ENCODE results near the gene DGKH. TPM values are rescaled to one million over a fixed set of nuclear protein-coding genes. Genes with fewer than 3 reads are reported as not detected.
"Not testable (repeated sequence)": the region's sequence is repeated elsewhere in the genome, so short reads cannot be mapped to it uniquely, and the experiment has no call there.

DGKH gene
- total RNA-seq, 1 experiment from 2014 or later, result 7.3 TPM

DNA sequence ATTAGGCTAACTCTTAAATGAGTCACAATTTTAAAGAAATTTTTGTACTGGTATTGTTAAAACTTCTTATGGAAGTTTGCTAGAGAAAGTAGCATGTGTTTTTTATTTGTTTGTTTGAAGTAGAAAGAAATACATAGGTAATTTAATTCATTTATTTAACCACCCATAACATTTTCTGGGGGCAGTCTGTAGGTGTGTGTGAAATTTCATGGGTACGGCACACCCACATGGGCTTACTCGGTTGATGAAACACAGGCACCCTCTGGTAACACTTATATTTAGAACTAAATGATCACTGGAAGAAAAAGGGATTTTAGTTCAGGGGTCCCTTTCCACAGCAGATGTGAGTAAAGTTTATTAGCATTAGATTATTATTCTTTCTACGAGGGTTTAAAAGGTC is 88.1 kb downstream of the DGKH start:
- no peak overlapping the region for H3K4me2 ChIP-seq (ENCODE audit: low read depth, low read length, poor library complexity, severe bottlenecking)
- H3K9me2 ChIP-seq (replicated peaks; ENCODE audit: insufficient read depth, low read length), result no peaks in the 10 kb centered on the region
- no peaks in the 10 kb centered on the region for H3K4me1 ChIP-seq (ENCODE audit: low read length)
- H3K27me3 ChIP-seq (ENCODE audit: low read length), result no peaks in the 10 kb centered on the region
- H2AFZ ChIP-seq (ENCODE audit: low read length), result no peak overlapping the region
- no peaks in the 10 kb centered on the region for H3K36me3 ChIP-seq (ENCODE audit: insufficient read depth, low read length)
- no peak overlapping the region for H3K4me3 ChIP-seq (ENCODE audit: low read length)
- no peaks in the 10 kb centered on the region for H4K20me1 ChIP-seq (ENCODE audit: insufficient read depth, low read depth, low read length)
- no peaks in the 10 kb centered on the region for H3K79me2 ChIP-seq (ENCODE audit: low read length)
- no peak overlapping the region for H3K9ac ChIP-seq (ENCODE audit: low read length)
- DNase-seq, result no peak
- H3K9me3 ChIP-seq (ENCODE audit: low read length), result no peaks in the 10 kb centered on the region
- H3K27ac ChIP-seq (ENCODE audit: low read length), result no peak overlapping the region

DNA sequence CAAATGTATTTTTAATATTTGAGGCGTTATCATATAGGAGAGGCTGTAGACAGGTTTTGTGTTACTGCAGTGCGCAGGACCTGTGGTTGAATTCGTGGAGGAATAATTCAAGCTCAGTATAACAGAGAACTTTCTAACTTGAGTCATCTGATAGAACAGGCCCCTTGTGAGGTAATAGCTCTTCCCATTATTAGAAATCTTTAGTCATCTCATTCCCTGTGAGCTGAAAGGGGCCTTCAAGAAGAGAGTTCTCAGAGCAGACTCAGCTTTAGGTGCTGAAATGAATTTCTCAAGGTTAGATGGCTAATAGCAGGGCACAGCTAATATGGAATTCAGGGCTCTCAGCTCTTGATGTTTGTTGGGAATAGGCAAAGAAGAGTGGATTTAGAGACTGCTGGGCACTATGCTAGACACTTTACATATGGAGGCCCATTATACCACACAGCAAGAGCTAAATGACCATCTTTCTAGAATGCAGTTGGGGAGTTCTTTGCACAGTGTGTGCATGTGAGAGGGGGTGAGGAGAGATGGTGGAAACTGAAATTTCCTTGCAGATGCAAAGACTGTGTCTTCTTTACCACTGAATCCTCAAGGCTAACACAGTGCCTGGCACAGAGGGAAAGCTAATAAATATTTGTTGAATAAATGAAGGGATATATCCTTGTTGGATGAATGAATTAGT is 89.5 kb downstream of the DGKH start:
- H2AFZ ChIP-seq (ENCODE audit: low read length), result no peak overlapping the region
- no peak overlapping the region for H3K9ac ChIP-seq (ENCODE audit: low read length)
- no peak overlapping the region for H3K4me2 ChIP-seq (ENCODE audit: low read depth, low read length, poor library complexity, severe bottlenecking)
- no peaks in the 10 kb centered on the region for H3K9me2 ChIP-seq (replicated peaks; ENCODE audit: insufficient read depth, low read length)
- H3K36me3 ChIP-seq (ENCODE audit: insufficient read depth, low read length), result no peaks in the 10 kb centered on the region
- H3K27ac ChIP-seq (ENCODE audit: low read length), result no peak overlapping the region
- H4K20me1 ChIP-seq (ENCODE audit: insufficient read depth, low read depth, low read length), result no peaks in the 10 kb centered on the region
- H3K4me1 ChIP-seq (ENCODE audit: low read length), result no peaks in the 10 kb centered on the region
- H3K9me3 ChIP-seq (ENCODE audit: low read length), result no peaks in the 10 kb centered on the region
- H3K27me3 ChIP-seq (ENCODE audit: low read length), result no peaks in the 10 kb centered on the region
- no peak overlapping the region for H3K4me3 ChIP-seq (ENCODE audit: low read length)
- no peak for DNase-seq
- no peaks in the 10 kb centered on the region for H3K79me2 ChIP-seq (ENCODE audit: low read length)

DNA sequence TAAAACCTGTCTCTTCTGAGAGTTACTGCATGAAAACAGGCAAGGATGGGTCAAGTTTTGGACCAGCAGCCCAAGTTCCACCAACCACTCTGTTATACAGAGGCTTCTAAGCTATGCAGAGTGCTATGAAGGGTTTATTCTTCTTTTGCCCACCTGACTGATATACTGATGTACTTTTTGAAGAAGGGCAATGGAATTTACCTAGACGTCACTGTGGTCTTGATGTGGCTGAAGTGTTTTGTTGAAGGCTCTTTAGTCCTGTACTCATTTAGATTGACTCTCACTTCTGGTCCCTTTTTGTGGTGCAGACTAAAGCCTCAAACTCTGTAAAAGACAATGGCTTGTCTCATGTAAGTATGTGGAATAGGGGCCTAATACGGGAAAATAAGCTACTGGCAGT is 92.0 kb downstream of the DGKH start:
- DNase-seq, result no peak

DNA sequence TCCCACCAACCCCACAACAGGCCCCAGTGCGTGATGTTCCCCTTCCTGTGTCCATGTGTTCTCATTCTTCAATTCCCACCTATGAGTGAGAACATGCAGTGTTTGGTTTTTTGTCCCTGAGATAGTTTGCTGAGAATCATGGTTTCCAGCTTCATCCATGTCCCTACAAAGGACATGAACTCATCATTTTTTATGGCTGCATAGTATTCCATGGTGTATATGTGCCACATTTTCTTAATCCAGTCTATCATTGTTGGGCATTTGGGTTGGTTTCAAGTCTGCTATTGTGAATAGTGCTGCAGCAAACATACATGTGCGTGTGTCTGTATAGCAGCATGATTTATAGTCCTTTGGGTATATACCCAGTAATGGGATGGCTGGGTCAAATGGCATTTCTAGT is 92.6 kb downstream of the DGKH start:
- not testable (repeated sequence) for H3K36me3 ChIP-seq (ENCODE audit: insufficient read depth, low read length); H3K9me3 ChIP-seq (ENCODE audit: low read length); H3K4me3 ChIP-seq (ENCODE audit: low read length); H3K4me1 ChIP-seq (ENCODE audit: low read length); H3K9ac ChIP-seq (ENCODE audit: low read length); H3K4me2 ChIP-seq (ENCODE audit: low read depth, low read length, poor library complexity, severe bottlenecking); H3K79me2 ChIP-seq (ENCODE audit: low read length); H3K27me3 ChIP-seq (ENCODE audit: low read length); H4K20me1 ChIP-seq (ENCODE audit: insufficient read depth, low read depth, low read length); H3K9me2 ChIP-seq (replicated peaks; ENCODE audit: insufficient read depth, low read length); DNase-seq; H3K27ac ChIP-seq (ENCODE audit: low read length); H2AFZ ChIP-seq (ENCODE audit: low read length)

More for the DNA sequence above, 92.0 kb downstream of the DGKH start:
- no peaks in the 10 kb centered on the region for H3K79me2 ChIP-seq (ENCODE audit: low read length)
- H3K4me2 ChIP-seq (ENCODE audit: low read depth, low read length, poor library complexity, severe bottlenecking), result no peak overlapping the region
- no peaks in the 10 kb centered on the region; the same call in 1 of the 2 replicates for H3K36me3 ChIP-seq (ENCODE audit: insufficient read depth, low read length)
- no peaks in the 10 kb centered on the region for H3K9me3 ChIP-seq (ENCODE audit: low read length)
- no peaks in the 10 kb centered on the region for H4K20me1 ChIP-seq (ENCODE audit: insufficient read depth, low read depth, low read length)
- H3K4me1 ChIP-seq (ENCODE audit: low read length), result no peaks in the 10 kb centered on the region
- no peak overlapping the region for H2AFZ ChIP-seq (ENCODE audit: low read length)
- no peak overlapping the region for H3K9ac ChIP-seq (ENCODE audit: low read length)
- H3K9me2 ChIP-seq (replicated peaks; ENCODE audit: insufficient read depth, low read length), result no peaks in the 10 kb centered on the region
- H3K4me3 ChIP-seq (ENCODE audit: low read length), result no peak overlapping the region
- H3K27me3 ChIP-seq (ENCODE audit: low read length), result no peaks in the 10 kb centered on the region
- no peak overlapping the region for H3K27ac ChIP-seq (ENCODE audit: low read length)

DNA sequence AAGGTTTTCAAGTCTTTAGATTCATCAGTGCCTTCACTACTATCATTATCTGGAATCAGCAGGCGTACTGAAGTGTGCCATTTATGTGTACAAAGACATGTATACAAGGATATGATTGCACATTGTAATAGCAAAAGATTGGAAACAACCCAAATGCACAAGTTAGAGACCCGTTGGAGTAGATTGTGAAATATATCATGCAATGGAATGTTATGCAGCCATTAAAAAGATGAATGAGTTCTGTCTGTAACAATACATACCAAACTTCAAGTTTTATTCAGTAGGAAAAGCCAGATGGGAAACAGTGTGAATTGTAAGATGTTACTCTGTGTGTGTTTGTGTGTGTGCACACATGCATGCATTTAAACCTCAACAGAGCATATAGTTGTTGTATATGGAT is 97.9 kb downstream of the DGKH start:
- Histone ChIP-seq H3K27me3 (ENCODE audit: low read length) (no peaks in the 10 kb centered on the region), H3K9ac (ENCODE audit: low read length) (no peak overlapping the region), H3K9me3 (ENCODE audit: low read length) (no peaks in the 10 kb centered on the region), H3K79me2 (ENCODE audit: low read length) (no peaks in the 10 kb centered on the region), H3K9me2 (replicated peaks; ENCODE audit: insufficient read depth, low read length) (no peaks in the 10 kb centered on the region), H3K4me3 (ENCODE audit: low read length) (no peak overlapping the region), H3K4me1 (ENCODE audit: low read length) (no peaks in the 10 kb centered on the region), H3K27ac (ENCODE audit: low read length) (no peak overlapping the region), H3K36me3 (ENCODE audit: insufficient read depth, low read length) (no peaks in the 10 kb centered on the region; the same call in 1 of the 2 replicates), H2AFZ (ENCODE audit: low read length) (no peak overlapping the region), H3K4me2 (ENCODE audit: low read depth, low read length, poor library complexity, severe bottlenecking) (no peak overlapping the region), H4K20me1 (ENCODE audit: insufficient read depth, low read depth, low read length) (no peaks in the 10 kb centered on the region)
- DNase-seq, result no peak

DNA sequence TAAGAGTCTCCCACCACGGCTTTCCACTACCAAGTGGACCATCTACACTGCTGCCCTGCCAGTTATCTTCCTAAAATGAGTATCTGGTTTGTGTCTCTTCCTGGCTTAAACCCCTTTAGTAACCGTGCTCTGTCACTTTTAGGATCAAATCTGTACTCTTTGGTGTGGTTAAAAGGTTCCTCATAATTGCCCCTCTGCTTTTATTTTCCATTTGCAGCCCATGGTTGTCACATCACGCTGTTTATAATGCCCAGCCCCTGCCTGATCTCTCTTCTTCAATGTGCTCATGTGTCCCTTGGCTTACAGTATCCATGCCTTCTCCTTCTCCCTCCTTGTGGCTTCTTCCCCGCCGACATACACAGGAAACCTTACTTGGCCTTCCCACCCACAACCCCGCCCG is 100.1 kb downstream of the DGKH start:
- DNase-seq, result no peak
- H3K27me3 ChIP-seq (ENCODE audit: low read length), result no peaks in the 10 kb centered on the region
- H3K4me3 ChIP-seq (ENCODE audit: low read length), result no peak overlapping the region
- H3K79me2 ChIP-seq (ENCODE audit: low read length), result no peaks in the 10 kb centered on the region
- H3K36me3 ChIP-seq (ENCODE audit: insufficient read depth, low read length), result no peaks in the 10 kb centered on the region; the same call in 1 of the 2 replicates
- no peaks in the 10 kb centered on the region for H3K9me3 ChIP-seq (ENCODE audit: low read length)
- H3K27ac ChIP-seq (ENCODE audit: low read length), result no peak overlapping the region
- H4K20me1 ChIP-seq (ENCODE audit: insufficient read depth, low read depth, low read length), result no peaks in the 10 kb centered on the region
- H3K4me2 ChIP-seq (ENCODE audit: low read depth, low read length, poor library complexity, severe bottlenecking), result no peak overlapping the region
- no peaks in the 10 kb centered on the region for H3K4me1 ChIP-seq (ENCODE audit: low read length)
- no peak overlapping the region for H3K9ac ChIP-seq (ENCODE audit: low read length)
- no peak overlapping the region for H2AFZ ChIP-seq (ENCODE audit: low read length)
- no peaks in the 10 kb centered on the region for H3K9me2 ChIP-seq (replicated peaks; ENCODE audit: insufficient read depth, low read length)

DNA sequence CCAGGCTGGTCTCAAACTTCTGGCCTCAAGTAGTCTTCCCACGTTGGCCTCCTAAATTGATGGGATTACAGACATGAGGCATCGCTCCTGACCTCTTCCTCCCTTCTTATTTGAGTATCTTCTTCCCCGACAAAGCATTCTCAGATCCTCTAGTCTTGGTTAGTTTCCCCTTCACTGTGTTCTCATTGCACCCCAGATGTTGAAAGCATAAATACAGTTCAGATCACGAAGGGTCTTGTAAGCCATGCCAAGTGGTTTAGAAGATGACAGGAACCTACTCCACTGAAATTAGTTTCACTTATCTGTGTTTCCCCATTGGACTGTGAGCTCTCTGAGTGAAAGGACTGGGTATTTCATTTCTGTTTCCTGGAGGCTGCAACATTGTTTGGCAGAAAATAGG is 100.7 kb downstream of the DGKH start:
- Histone ChIP-seq H3K4me1 (ENCODE audit: low read length) (no peaks in the 10 kb centered on the region), H3K27ac (ENCODE audit: low read length) (no peak overlapping the region), H3K36me3 (ENCODE audit: insufficient read depth, low read length) (no peaks in the 10 kb centered on the region; the same call in 1 of the 2 replicates), H3K9ac (ENCODE audit: low read length) (no peak overlapping the region), H3K4me2 (ENCODE audit: low read depth, low read length, poor library complexity, severe bottlenecking) (no peak overlapping the region), H3K9me3 (ENCODE audit: low read length) (no peaks in the 10 kb centered on the region), H3K27me3 (ENCODE audit: low read length) (no peaks in the 10 kb centered on the region), H3K9me2 (replicated peaks; ENCODE audit: insufficient read depth, low read length) (no peaks in the 10 kb centered on the region), H4K20me1 (ENCODE audit: insufficient read depth, low read depth, low read length) (no peaks in the 10 kb centered on the region), H3K4me3 (ENCODE audit: low read length) (no peak overlapping the region), H3K79me2 (ENCODE audit: low read length) (no peaks in the 10 kb centered on the region), H2AFZ (ENCODE audit: low read length) (no peak overlapping the region)
- DNase-seq, result no peak

DNA sequence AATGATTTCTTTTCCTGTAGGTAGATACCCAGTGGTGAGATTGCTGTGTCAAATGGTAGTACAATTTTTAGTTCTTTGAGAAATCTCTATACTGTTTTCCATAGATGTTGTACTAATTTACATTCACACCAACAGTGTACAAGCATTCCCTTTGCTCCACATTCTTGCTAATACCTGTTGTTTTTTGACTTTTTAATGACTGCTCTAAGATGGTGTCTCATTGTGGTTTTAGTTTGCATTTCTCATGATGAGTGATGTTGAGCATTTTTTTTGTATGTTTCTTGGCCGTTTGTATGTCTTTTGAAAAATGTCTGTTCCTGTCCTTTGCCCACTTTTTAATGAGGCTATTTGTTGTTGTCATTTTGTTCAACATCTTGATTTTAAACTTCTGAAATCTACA is 103.3 kb downstream of the DGKH start:
- Histone ChIP-seq H3K4me3 (ENCODE audit: low read length) (no peak overlapping the region), H3K9ac (ENCODE audit: low read length) (no peak overlapping the region), H3K27ac (ENCODE audit: low read length) (no peak overlapping the region), H3K36me3 (ENCODE audit: insufficient read depth, low read length) (no peaks in the 10 kb centered on the region), H3K4me1 (ENCODE audit: low read length) (no peaks in the 10 kb centered on the region), H3K9me2 (replicated peaks; ENCODE audit: insufficient read depth, low read length) (no peaks in the 10 kb centered on the region), H2AFZ (ENCODE audit: low read length) (no peak overlapping the region), H3K79me2 (ENCODE audit: low read length) (no peaks in the 10 kb centered on the region), H3K27me3 (ENCODE audit: low read length) (no peaks in the 10 kb centered on the region), H3K4me2 (ENCODE audit: low read depth, low read length, poor library complexity, severe bottlenecking) (no peak overlapping the region), H3K9me3 (ENCODE audit: low read length) (no peaks in the 10 kb centered on the region), H4K20me1 (ENCODE audit: insufficient read depth, low read depth, low read length) (no peaks in the 10 kb centered on the region)
- no peak for DNase-seq
